Spleen (tissue), 13 donors: Measurements from ENCODE around the gene GOLT1B. TPM values are rescaled to one million over a fixed set of nuclear protein-coding genes. Genes with fewer than 3 reads are reported as not detected.
A peak's percentile ranks its signal among the peaks of the same experiment; 100 is the strongest.

ENCODE experiments used
- DNase-seq: peaks from one replicate; pipeline ENCODE4 v3.0.0-alpha.2; 2020
- H3K27ac ChIP-seq, 8 donors: fragments of 200-600 bp; sonication (generic) in 7 of 8; 1 replicate in 4 of 8; 2 replicates in 4 of 8; pipeline versions ENCODE4 v1.5.0 to v1.8.0; 2016 to 2021; ENCODE audit warnings: inconsistent platforms in 4 of 8, mild to moderate bottlenecking in 4 of 8, moderate library complexity in 1 of 8
- H3K27me3 ChIP-seq, 7 donors: fragments of 200-600 bp; sonication (generic) in 6 of 7; replicated peaks in 1 of 7; 1 replicate in 4 of 7; 2 replicates in 3 of 7; pipeline versions ENCODE4 v1.5.0 to v1.8.0; 2016 to 2021; ENCODE audit warnings: inconsistent platforms in 3 of 7, mild to moderate bottlenecking in 1 of 7
- H3K36me3 ChIP-seq, 6 donors: fragments of 200-600 bp; sonication (generic) in 5 of 6; 1 replicate in 4 of 6; 2 replicates in 2 of 6; pipeline versions ENCODE4 v1.5.0 to v1.8.0; 2016 to 2021; ENCODE audit warnings: inconsistent platforms in 2 of 6
- H3K4me1 ChIP-seq, 6 donors: fragments of 200-600 bp; sonication (generic) in 5 of 6; 1 replicate in 3 of 6; 2 replicates in 3 of 6; pipeline versions ENCODE4 v1.5.0 to v1.8.0; 2016 to 2021; ENCODE audit warnings: inconsistent platforms in 3 of 6
- H3K4me3 ChIP-seq, 8 donors: fragments of 200-600 bp; sonication (generic) in 7 of 8; 1 replicate in 4 of 8; 2 replicates in 4 of 8; pipeline versions ENCODE4 v1.5.0 to v1.8.0; 2016 to 2021; ENCODE audit warnings: inconsistent platforms in 4 of 8, mild to moderate bottlenecking in 4 of 8, moderate library complexity in 2 of 8
- H3K9me3 ChIP-seq, 8 donors: fragments of 200-600 bp; sonication (generic) in 7 of 8; 1 replicate in 4 of 8; 2 replicates in 4 of 8; pipeline versions ENCODE4 v1.5.0 to v1.8.0; 2016 to 2021; ENCODE audit warnings: inconsistent platforms in 4 of 8
- POLR2A ChIP-seq, 3 donors: fragments of 450-650 bp; IDR thresholded peaks; one replicate each; pipeline ENCODE4 v1.5.1; 2017; ENCODE audit warnings: antibody characterized with exemption in 3 of 3, mild to moderate bottlenecking in 1 of 3
- POLR2AphosphoS5 ChIP-seq, 3 donors: sonication (generic); formaldehyde crosslinking; IDR thresholded peaks; one replicate each; pipeline ENCODE4 v1.5.1; 2017; ENCODE audit warnings: antibody characterized with exemption in 3 of 3
- WGBS, 5 donors: extraction: QIAGEN DNeasy Blood & Tissue Kit in 3 of 5; methylation state at CpG; one replicate each; pipeline versions ENCODE4 v1.1.5 to v1.1.7; 2013 to 2018; 5-methylcytosine and 5-hydroxymethylcytosine counted together
- intact Hi-C: fragments of 100-400 bp; cut with DNase I; formaldehyde crosslinking; loops from one replicate; pipeline ENCODE4 v1.15.0; 2023; ENCODE audit warnings: low total_unique reads
- long read RNA-seq, 2 donors: transcript quantifications; one replicate each; lab custom pipeline, GENCODE V29; 2026
- polyA plus RNA-seq, 3 donors: library from polyadenylated mRNA; stranded (reverse); fragments of 200-250 nt; gene quantifications; one replicate each; pipeline ENCODE4 v1.2.1, GENCODE V29; 2013
- total RNA-seq, 7 donors: library from RNA; depleted of rRNA in 3 of 7; stranded (reverse); fragments of >200 nt in 3 of 7; fragmentation: NEBNext Ultra II Directional in 4 of 7; extraction: Animal tissue kit (Norgen Biotek cat#: 25700) in 4 of 7; gene quantifications; one replicate each; pipeline versions ENCODE4 v1.1.0 to v1.2.1, GENCODE V29; 2016 to 2021
- TF ChIP-seq, protein P1 (sequence below), 11 experiments: fragments of 200-600 bp in 7 of 11; fragments of 450-650 bp in 4 of 11; sonication (generic) in 4 of 11; IDR thresholded peaks in 8 of 11; conservative IDR thresholded peaks in 3 of 11; 1 replicate in 7 of 11; 2 replicates in 4 of 11; pipeline versions ENCODE4 v1.4.0 to v1.8.0; 2016 to 2021; ENCODE audit warnings: antibody characterized with exemption in 11 of 11, inconsistent platforms in 4 of 11, mild to moderate bottlenecking in 1 of 11
- donor health status: healthy with polysubstance abuse.
- donor health status: DM: no; HTN: no; CAD: no; lungs with moderate emphysema.
- donor health status: DM: no; HTN: no; CAD: no.
- donor health status: Bipolar disorder and iron deficiency.
- donor health status: healthy.
- donor health status: DM: no; HTN: no; CAD: no.
- donor health status: DM: yes; HTN: yes; CAD: no.

GOLT1B gene, protein sequence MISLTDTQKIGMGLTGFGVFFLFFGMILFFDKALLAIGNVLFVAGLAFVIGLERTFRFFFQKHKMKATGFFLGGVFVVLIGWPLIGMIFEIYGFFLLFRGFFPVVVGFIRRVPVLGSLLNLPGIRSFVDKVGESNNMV
- total RNA-seq (10 to 100 TPM; 23.5 to 39.6 (median 29.2) TPM), polyA plus RNA-seq (10 to 100 TPM; 14.1 to 18.2 (median 15.5) TPM)
- long read RNA-seq, donor 1, transcript GOLT1B-201 (5 exons, 3,227 nt), result major isoform, 7 of 12 reads
- long read RNA-seq, donor 1, partial matches to known transcripts, result 0 of 12 reads
- long read RNA-seq, donor 1, other reads (novel, unspliced or antisense), result 0 of 12 reads
- long read RNA-seq, donor 2, transcript GOLT1B-201 (5 exons, 3,227 nt), result major isoform, 9 of 11 reads
- long read RNA-seq, donor 2, partial matches to known transcripts, result 0 of 11 reads
- long read RNA-seq, donor 2, other reads (novel, unspliced or antisense), result 0 of 11 reads

DNA sequence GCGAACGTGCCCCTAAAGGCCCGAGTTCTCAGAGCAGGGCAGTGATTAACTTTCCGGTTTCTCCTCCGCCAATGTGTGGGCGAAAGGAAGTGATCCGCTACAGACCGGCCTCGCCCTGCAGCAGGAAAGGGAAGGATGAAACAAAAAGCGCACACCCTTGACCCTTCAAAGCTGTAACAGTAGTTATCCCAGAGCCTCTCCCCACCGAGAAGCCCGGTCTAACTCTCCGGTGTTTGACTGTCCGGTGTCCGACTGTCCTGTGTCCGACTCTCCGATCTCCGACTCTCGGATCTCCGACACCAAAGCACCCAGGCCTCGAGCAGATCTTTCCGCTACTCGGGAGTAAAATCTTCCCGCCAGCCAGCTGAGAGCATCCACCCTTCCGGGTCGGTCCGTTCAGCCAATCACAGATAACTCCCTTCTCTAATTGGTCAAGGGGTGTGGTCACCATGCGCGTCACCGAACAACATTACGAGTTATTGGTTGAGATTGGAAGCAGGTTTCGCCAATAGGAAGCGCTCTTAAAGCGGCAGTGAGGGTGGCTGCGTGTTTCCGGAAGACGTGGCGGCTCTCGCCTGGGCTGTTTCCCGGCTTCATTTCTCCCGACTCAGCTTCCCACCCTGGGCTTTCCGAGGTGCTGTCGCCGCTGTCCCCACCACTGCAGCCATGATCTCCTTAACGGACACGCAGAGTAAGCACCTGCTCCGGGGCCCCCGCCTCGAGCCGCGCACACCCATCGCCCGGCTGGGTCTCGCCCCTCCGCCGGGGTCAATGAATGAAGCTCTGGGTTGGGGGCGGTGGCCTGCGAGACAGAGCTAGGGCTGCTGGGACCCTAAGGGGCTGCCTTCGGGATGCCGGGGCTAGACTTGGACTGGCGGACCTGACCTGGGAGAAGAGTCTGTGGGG lies at the start of gene GOLT1B, which contains the start of gene RECQL:
GOLT1B (plus strand) TSS at position 532 of the 906 bp plus-strand sequence; CDS start at position 667, 135 bp downstream.
RECQL (minus strand) TSS at position 378 of the 906 bp plus-strand sequence. CDS start 2,065 bp downstream, outside the sequence.
- Histone ChIP-seq H3K36me3 (peaks cover 2 to 27% (median 23%) of the 10 kb centered on the region in 6 donors), H3K27me3 (no peaks in the 10 kb centered on the region), H3K4me3 (peak within 1 kb of the TSS; percentile 82 to 100 (median 89)), H3K27ac (peak within 1 kb of the TSS; percentile 85 to 93 (median 90)), H3K9me3 (no peaks in the 10 kb centered on the region), H3K4me1 (peaks cover 39 to 82% (median 62%) of the 10 kb centered on the region in 6 donors)
- intact Hi-C loops, result no loop called here
- peak; percentile 93 for DNase-seq
- WGBS, 5 donors, result 0 to 1% (median 0%) methylated on average over 53 to 61 of the region's 61 CpGs
- TF ChIP-seq POLR2A (IDR thresholded peaks at IDR 0.05), result peak in 1 of 3 donors; percentile 41
- TF ChIP-seq, protein P1, sequence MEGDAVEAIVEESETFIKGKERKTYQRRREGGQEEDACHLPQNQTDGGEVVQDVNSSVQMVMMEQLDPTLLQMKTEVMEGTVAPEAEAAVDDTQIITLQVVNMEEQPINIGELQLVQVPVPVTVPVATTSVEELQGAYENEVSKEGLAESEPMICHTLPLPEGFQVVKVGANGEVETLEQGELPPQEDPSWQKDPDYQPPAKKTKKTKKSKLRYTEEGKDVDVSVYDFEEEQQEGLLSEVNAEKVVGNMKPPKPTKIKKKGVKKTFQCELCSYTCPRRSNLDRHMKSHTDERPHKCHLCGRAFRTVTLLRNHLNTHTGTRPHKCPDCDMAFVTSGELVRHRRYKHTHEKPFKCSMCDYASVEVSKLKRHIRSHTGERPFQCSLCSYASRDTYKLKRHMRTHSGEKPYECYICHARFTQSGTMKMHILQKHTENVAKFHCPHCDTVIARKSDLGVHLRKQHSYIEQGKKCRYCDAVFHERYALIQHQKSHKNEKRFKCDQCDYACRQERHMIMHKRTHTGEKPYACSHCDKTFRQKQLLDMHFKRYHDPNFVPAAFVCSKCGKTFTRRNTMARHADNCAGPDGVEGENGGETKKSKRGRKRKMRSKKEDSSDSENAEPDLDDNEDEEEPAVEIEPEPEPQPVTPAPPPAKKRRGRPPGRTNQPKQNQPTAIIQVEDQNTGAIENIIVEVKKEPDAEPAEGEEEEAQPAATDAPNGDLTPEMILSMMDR (IDR thresholded peaks at IDR 0.05 in 8 of 11, conservative IDR thresholded peaks at IDR 0.05 in 3 of 11), result peak in 3 of 11 experiments; percentile 6 to 16 (median 15)
- TF ChIP-seq POLR2AphosphoS5 (IDR thresholded peaks at IDR 0.05), result peak; percentile 86 to 91 (median 87)

- no peaks in the 10 kb centered on the region for H3K9me3 ChIP-seq
- no peaks in the 10 kb centered on the region for H3K27me3 ChIP-seq
- H3K4me3 ChIP-seq, result no peak overlapping the region
- intact Hi-C loops, result no loop called here
- TF ChIP-seq, protein P1 (IDR thresholded peaks at IDR 0.05 in 8 of 11, conservative IDR thresholded peaks at IDR 0.05 in 3 of 11), result no peak
- peak overlapping the region in 3 of 8 donors; percentile 16 to 29 (median 21) for H3K27ac ChIP-seq
- H3K4me1 ChIP-seq, result peaks cover 0 to 17% (median 0%) of the 10 kb centered on the region in 6 donors
- H3K36me3 ChIP-seq, result peaks cover 0 to 100% (median 54%) of the 10 kb centered on the region in 6 donors
- 80 to 89% (median 87%) methylated on average over 4 of the region's 4 CpGs for WGBS, 5 donors
- no peak for DNase-seq
These were observed 48.2 kb upstream of the GOLT1B start for GRCh38 chr12:21453312-21453852.

DNA sequence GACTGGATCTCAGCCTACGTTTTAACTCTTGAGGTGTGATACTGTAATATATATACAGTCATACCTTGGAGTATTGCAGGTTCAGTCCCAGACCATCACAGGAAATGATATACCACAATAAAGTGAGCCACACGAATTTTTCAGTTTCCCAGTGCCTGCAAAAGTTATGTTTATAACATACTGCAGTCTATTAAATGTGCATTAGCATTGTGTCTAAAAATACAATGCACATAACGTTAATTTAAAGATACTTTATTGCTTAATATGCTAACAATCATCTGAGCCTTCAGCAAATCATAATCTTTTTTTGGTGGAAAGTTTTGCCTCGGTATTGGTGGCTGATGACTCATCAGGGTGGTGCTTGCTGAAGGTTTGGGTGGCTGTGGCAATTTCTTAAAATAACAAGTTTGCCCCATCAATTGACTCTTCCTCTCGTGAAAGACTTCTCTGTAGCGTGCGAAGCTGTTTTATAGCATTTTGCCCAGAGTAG lies 45.3 kb upstream of the GOLT1B start:
- H3K4me3 ChIP-seq, result no peak overlapping the region
- peaks cover 0 to 17% (median 0%) of the 10 kb centered on the region in 6 donors for H3K4me1 ChIP-seq
- intact Hi-C loops, result no loop called here
- 50 to 59% (median 57%) methylated on average over 7 of the region's 7 CpGs for WGBS, 5 donors
- peak overlapping the region in 2 of 8 donors; percentile 2 to 24 for H3K27ac ChIP-seq
- no peak for DNase-seq
- H3K9me3 ChIP-seq, result no peaks in the 10 kb centered on the region
- H3K36me3 ChIP-seq, result peaks cover 0 to 98% (median 54%) of the 10 kb centered on the region in 6 donors
- TF ChIP-seq, protein P1 (IDR thresholded peaks at IDR 0.05 in 8 of 11, conservative IDR thresholded peaks at IDR 0.05 in 3 of 11), result no peak
- TF ChIP-seq POLR2AphosphoS5 (IDR thresholded peaks at IDR 0.05), result no peak
- no peak for TF ChIP-seq POLR2A (IDR thresholded peaks at IDR 0.05)
- H3K27me3 ChIP-seq, result no peaks in the 10 kb centered on the region
